C4-2B (cell line): Measurements from ENCODE around the gene ATP2B3.

ENCODE experiments used
- ZFX ChIP-seq: fragments of 450-650 bp; IDR thresholded peaks from 2 replicates; pipeline ENCODE4 v1.6.1; 2017
- TF ChIP-seq, protein P1 (sequence below): fragments of 450-650 bp; conservative IDR thresholded peaks from 2 replicates; pipeline ENCODE4 v1.5.1; 2017; ENCODE audit warnings: mild to moderate bottlenecking

DNA sequence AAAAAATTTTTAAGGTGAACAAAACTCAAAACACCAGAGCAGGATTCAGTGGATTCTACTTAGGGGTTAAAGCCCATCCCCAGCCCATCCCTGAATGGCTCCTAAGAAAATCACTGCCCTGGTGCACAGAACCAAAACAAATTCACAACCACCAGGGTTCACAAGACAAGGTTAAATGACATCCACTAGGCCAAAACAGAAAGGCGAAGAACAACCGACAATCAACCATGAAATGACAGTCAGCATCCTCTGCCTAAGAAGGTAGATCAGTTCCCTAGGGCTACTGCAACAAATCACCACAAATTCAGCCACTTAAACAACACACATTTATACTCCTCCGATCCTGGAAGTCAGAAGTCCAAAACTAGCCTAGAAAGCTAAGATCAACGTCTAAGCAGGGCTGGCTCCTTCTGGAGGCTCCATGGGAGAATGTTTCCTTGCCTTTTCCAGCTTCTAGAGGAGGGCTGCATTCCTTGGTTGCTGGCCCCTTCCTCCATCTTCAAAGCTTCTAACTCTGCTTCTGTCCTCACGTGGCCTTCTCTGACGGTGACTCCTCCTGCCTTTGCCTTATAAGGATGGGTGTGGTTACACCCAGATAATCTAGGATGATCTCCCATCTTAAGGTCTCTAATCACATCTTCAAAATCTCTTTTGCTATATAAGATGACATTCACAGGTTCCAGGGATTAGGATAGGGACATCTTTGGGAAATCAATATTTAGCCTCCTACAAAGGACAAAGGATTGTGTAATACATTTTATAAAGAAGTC lies 79.7 kb downstream of the ATP2B3 start:
- TF ChIP-seq, protein P1, sequence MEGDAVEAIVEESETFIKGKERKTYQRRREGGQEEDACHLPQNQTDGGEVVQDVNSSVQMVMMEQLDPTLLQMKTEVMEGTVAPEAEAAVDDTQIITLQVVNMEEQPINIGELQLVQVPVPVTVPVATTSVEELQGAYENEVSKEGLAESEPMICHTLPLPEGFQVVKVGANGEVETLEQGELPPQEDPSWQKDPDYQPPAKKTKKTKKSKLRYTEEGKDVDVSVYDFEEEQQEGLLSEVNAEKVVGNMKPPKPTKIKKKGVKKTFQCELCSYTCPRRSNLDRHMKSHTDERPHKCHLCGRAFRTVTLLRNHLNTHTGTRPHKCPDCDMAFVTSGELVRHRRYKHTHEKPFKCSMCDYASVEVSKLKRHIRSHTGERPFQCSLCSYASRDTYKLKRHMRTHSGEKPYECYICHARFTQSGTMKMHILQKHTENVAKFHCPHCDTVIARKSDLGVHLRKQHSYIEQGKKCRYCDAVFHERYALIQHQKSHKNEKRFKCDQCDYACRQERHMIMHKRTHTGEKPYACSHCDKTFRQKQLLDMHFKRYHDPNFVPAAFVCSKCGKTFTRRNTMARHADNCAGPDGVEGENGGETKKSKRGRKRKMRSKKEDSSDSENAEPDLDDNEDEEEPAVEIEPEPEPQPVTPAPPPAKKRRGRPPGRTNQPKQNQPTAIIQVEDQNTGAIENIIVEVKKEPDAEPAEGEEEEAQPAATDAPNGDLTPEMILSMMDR: no peak
- no peak for TF ChIP-seq ZFX
